Vagina (tissue), 2 donors: ENCODE data around the gene PRDM5. TPM values are rescaled to one million over a fixed set of nuclear protein-coding genes. Genes with fewer than 3 reads are reported as not detected.

Source experiments
- DNase-seq, 2 donors: peaks; one replicate each; pipeline ENCODE4 v3.0.0-alpha.2; 2017; ENCODE audit errors: extremely low spot score in 2 of 2
- H3K27ac ChIP-seq: fragments of 200-600 bp; sonication (generic); one replicate; pipeline ENCODE4 v1.5.1; 2019
- H3K27me3 ChIP-seq: fragments of 200-600 bp; sonication (generic); one replicate; pipeline ENCODE4 v1.5.1; 2019
- H3K36me3 ChIP-seq, 2 donors: fragments of 200-600 bp; sonication (generic); one replicate each; pipeline ENCODE4 v1.5.1; 2017 to 2019
- H3K4me1 ChIP-seq: fragments of 200-600 bp; sonication (generic); one replicate; pipeline ENCODE4 v1.5.1; 2019
- H3K4me3 ChIP-seq, 2 donors: fragments of 200-600 bp; sonication (generic); 1 replicate in 1 of 2; 2 replicates in 1 of 2; pipeline ENCODE4 v1.5.1; 2016 to 2019
- H3K9me3 ChIP-seq: fragments of 200-600 bp; sonication (generic); one replicate; pipeline ENCODE4 v1.5.1; 2019
- POLR2A ChIP-seq, 2 donors: fragments of 450-650 bp; IDR thresholded peaks; one replicate each; pipeline ENCODE4 v1.6.1; 2017; ENCODE audit warnings: antibody characterized with exemption in 2 of 2, mild to moderate bottlenecking in 2 of 2, moderate library complexity in 2 of 2
- POLR2AphosphoS5 ChIP-seq, 2 donors: sonication (generic); formaldehyde crosslinking; IDR thresholded peaks; one replicate each; pipeline ENCODE4 v1.9.0; 2017; ENCODE audit warnings: antibody characterized with exemption in 2 of 2, mild to moderate bottlenecking in 2 of 2, low read depth in 1 of 2; ENCODE audit not compliant: insufficient read depth in 1 of 2
- intact Hi-C: fragments of 100-400 bp; cut with DNase I; formaldehyde crosslinking; loops from one replicate; pipeline ENCODE4 v1.15.1; 2023
- total RNA-seq: library from RNA; depleted of rRNA; stranded (reverse); fragments of >200 nt; gene quantifications from one replicate; pipeline ENCODE4 v1.2.3, GENCODE V29; 2016
- TF ChIP-seq, protein P1 (sequence below), 3 experiments: fragments of 450-650 bp in 2 of 3; fragments of 200-600 bp in 1 of 3; sonication (generic) in 1 of 3; IDR thresholded peaks; one replicate each; pipeline ENCODE4 v1.5.1; 2017 to 2019; ENCODE audit warnings: antibody characterized with exemption in 3 of 3, mild to moderate bottlenecking in 2 of 3, moderate library complexity in 2 of 3

The PRDM5 gene
- total RNA-seq, 1 donor from 2014 or later, result 15.2 TPM

DNA sequence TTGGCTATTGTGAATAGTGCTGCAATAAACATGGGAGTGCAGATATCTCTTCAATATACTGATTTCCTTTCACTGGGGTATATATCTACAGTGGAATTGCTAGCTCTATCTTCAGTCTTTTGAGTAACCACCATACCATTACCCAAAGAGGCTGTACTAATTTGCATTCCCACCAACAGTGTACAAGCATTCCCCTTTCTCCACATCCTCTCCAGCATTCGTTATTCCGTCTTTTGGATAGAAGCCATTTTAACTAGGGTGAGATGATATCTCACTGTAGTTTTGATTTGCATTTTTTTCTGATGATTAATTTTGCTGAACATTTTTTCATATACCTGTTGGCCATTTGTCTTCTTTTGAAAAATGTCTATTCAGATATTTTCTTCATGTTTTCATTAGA lies 110.3 kb downstream of the PRDM5 start:
- no peaks in the 10 kb centered on the region for H3K4me1 ChIP-seq
- peaks cover 0 to 8% of the 10 kb centered on the region in 2 donors for H3K36me3 ChIP-seq
- DNase-seq, result no peak
- TF ChIP-seq POLR2AphosphoS5 (IDR thresholded peaks at IDR 0.05; ENCODE audit: insufficient read depth in 1 of 2, low read depth in 1 of 2) (no peak), POLR2A (IDR thresholded peaks at IDR 0.05) (no peak)
- TF ChIP-seq, protein P1, sequence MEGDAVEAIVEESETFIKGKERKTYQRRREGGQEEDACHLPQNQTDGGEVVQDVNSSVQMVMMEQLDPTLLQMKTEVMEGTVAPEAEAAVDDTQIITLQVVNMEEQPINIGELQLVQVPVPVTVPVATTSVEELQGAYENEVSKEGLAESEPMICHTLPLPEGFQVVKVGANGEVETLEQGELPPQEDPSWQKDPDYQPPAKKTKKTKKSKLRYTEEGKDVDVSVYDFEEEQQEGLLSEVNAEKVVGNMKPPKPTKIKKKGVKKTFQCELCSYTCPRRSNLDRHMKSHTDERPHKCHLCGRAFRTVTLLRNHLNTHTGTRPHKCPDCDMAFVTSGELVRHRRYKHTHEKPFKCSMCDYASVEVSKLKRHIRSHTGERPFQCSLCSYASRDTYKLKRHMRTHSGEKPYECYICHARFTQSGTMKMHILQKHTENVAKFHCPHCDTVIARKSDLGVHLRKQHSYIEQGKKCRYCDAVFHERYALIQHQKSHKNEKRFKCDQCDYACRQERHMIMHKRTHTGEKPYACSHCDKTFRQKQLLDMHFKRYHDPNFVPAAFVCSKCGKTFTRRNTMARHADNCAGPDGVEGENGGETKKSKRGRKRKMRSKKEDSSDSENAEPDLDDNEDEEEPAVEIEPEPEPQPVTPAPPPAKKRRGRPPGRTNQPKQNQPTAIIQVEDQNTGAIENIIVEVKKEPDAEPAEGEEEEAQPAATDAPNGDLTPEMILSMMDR (IDR thresholded peaks at IDR 0.05), result no peak
- intact Hi-C loops, result no loop called here
- no peak overlapping the region for H3K27ac ChIP-seq
- H3K27me3 ChIP-seq, result no peaks in the 10 kb centered on the region
- H3K9me3 ChIP-seq, result no peaks in the 10 kb centered on the region
- H3K4me3 ChIP-seq, result no peak overlapping the region

DNA sequence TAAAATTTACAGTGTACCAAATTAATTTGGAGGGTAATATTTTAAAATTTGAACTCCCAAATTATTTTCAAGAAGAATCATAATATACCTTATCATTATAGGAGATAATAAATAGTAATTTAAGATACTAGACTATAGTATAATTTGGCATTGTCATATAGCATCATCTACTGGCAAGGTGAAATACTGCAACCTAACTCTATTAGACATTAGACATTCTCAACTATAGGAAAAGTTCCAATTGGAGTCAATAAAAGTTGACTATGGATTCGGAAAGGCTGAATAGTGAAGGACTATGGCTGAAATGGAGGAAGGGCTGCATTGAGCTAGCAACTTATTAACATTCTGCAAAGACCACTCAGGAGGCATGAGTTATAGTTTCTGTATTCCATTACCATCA lies 113.0 kb downstream of the PRDM5 start:
- intact Hi-C loops, result no loop called here

DNA sequence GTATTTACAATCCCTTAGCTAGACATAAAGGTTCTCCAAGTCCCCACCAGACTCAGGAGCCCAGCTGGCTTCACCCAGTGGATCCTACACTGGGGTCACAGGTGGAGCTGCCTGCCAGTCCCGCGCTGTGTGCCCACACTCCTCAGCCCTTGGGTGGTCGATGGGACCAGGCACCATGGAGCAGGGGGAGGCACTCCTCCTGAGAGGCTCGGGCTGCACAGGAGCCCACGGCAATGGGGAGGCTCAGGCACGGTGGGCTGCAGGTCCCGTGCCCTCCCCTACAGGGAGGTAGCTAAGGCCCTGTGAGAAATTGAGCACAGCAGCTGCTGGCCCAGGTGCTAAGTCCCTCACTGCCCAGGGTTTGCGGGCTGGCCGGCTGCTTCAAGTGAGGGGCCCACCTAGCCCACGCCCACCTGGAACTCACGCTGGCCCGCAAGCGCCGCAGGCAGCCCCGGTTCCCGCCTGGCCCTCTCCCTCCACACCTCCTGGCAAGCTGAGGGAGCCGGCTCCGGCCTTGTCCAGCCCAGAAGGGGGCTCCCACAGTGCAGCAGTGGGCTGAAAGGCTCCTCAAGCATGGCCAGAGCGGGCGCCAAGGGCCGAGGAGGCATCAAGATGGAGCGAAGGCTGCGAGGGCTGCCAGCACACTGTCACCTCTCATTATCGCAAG lies 113.9 kb downstream of the PRDM5 start:
- DNase-seq, result no peak
- no peak overlapping the region for H3K4me3 ChIP-seq
- TF ChIP-seq POLR2A (IDR thresholded peaks at IDR 0.05), result no peak
- TF ChIP-seq POLR2AphosphoS5 (IDR thresholded peaks at IDR 0.05; ENCODE audit: insufficient read depth in 1 of 2, low read depth in 1 of 2), result no peak
- TF ChIP-seq, protein P1 (IDR thresholded peaks at IDR 0.05), result no peak
- intact Hi-C loops, result no loop called here
- H3K36me3 ChIP-seq, result peaks cover 0 to 8% of the 10 kb centered on the region in 2 donors
- no peak overlapping the region for H3K27ac ChIP-seq
- no peaks in the 10 kb centered on the region for H3K27me3 ChIP-seq
- no peaks in the 10 kb centered on the region for H3K4me1 ChIP-seq
- no peaks in the 10 kb centered on the region for H3K9me3 ChIP-seq

More for the DNA sequence above, 113.0 kb downstream of the PRDM5 start:
- H3K27me3 ChIP-seq, result no peaks in the 10 kb centered on the region
- H3K4me1 ChIP-seq, result no peaks in the 10 kb centered on the region
- H3K27ac ChIP-seq, result no peak overlapping the region
- TF ChIP-seq POLR2AphosphoS5 (IDR thresholded peaks at IDR 0.05; ENCODE audit: insufficient read depth in 1 of 2, low read depth in 1 of 2), result no peak
- TF ChIP-seq, protein P1 (IDR thresholded peaks at IDR 0.05), result no peak
- no peak for TF ChIP-seq POLR2A (IDR thresholded peaks at IDR 0.05)
- H3K4me3 ChIP-seq, result no peak overlapping the region
- H3K36me3 ChIP-seq, result peaks cover 0 to 8% of the 10 kb centered on the region in 2 donors
- no peaks in the 10 kb centered on the region for H3K9me3 ChIP-seq
- no peak for DNase-seq

DNA sequence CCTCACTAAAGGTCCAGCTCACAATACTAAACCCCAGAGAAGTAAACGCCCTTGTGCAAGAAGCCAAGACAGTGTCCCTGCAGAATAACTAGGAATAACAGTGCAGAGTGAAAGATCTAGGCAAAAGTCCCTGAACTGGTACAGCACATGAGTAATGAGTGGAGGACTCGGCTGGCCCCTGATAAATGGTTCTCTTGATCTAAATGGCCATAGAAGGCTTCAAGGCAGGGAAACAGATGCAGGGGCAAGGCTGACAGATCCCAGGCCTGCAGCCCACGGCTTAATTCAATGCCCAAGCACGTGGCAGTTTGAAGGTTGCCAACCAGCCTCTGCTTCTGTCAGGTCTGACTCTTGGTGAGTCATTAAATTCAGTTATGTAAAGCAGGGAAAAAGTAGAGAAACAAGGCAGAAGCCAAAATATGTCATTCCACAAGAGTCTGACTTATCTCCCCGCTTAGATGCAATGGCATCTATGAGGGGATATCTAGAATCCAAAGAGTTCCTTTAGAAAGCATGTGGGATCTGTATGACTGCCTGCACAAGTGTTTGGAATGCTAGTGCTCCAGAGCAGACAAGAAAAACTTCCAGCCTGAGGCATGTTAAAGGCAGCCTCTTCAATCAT lies 121.3 kb downstream of the PRDM5 start:
- DNase-seq, result no peak
- no peak overlapping the region for H3K27ac ChIP-seq
- H3K36me3 ChIP-seq, result no peaks in the 10 kb centered on the region
- no peak overlapping the region for H3K4me3 ChIP-seq
- intact Hi-C loops, result no loop called here
- H3K9me3 ChIP-seq, result no peaks in the 10 kb centered on the region
- no peaks in the 10 kb centered on the region for H3K27me3 ChIP-seq
- TF ChIP-seq, protein P1 (IDR thresholded peaks at IDR 0.05), result no peak
- no peak for TF ChIP-seq POLR2A (IDR thresholded peaks at IDR 0.05)
- TF ChIP-seq POLR2AphosphoS5 (IDR thresholded peaks at IDR 0.05; ENCODE audit: insufficient read depth in 1 of 2, low read depth in 1 of 2), result no peak
- no peaks in the 10 kb centered on the region for H3K4me1 ChIP-seq

DNA sequence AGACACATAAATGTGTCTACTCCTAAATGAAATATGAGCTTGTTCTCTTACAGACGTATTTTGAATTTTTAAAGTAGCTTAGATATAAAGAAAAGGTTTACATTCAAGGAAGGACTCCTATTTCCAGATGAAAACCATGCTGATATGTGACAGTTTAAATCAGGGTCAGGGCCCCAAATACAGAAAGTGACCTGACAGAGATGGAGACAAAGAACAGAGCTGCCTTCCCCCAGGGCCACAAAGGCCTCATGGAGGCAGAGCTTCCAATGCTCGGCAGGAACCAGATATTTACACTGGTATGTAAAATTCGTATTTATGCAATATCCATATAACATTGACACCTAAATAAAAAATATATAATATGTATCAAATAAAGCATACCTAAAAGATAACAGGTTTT lies 124.0 kb downstream of the PRDM5 start:
- TF ChIP-seq POLR2AphosphoS5 (IDR thresholded peaks at IDR 0.05; ENCODE audit: insufficient read depth in 1 of 2, low read depth in 1 of 2), result no peak
- TF ChIP-seq POLR2A (IDR thresholded peaks at IDR 0.05), result no peak
- TF ChIP-seq, protein P1 (IDR thresholded peaks at IDR 0.05), result no peak
- H3K27me3 ChIP-seq, result no peaks in the 10 kb centered on the region
- H3K4me1 ChIP-seq, result no peaks in the 10 kb centered on the region
- no peak for DNase-seq
- H3K27ac ChIP-seq, result no peak overlapping the region
- H3K9me3 ChIP-seq, result no peaks in the 10 kb centered on the region
- intact Hi-C loops, result no loop called here
- no peaks in the 10 kb centered on the region for H3K36me3 ChIP-seq
- H3K4me3 ChIP-seq, result no peak overlapping the region
